Gastrocnemius medialis (tissue), 4 donors: Measurements from ENCODE around the gene CCDC186. TPM values are rescaled to one million over a fixed set of nuclear protein-coding genes. Genes with fewer than 3 reads are reported as not detected.

ENCODE experiments used
- ATAC-seq, 2 donors: fragments of 150-250 bp; one replicate each; pipeline ENCODE4 v1.9.1; 2016
- DNase-seq, 2 donors: peaks; one replicate each; pipeline ENCODE4 v3.0.0-alpha.2; 2019
- H3K27ac ChIP-seq, 4 donors: fragments of 200-600 bp; sonication (generic); 1 replicate in 1 of 4; 2 replicates in 3 of 4; pipeline ENCODE4 v1.5.1; 2016 to 2018; ENCODE audit warnings: mild to moderate bottlenecking in 2 of 4, moderate library complexity in 1 of 4
- H3K27me3 ChIP-seq, 3 donors: fragments of 200-600 bp; sonication (generic) in 2 of 3; 1 replicate in 1 of 3; 2 replicates in 2 of 3; pipeline versions ENCODE4 v1.5.1 to v1.6.0; 2016 to 2019; ENCODE audit warnings: mild to moderate bottlenecking in 1 of 3, moderate library complexity in 1 of 3
- H3K36me3 ChIP-seq, 2 donors: fragments of 200-600 bp; sonication (generic) in 1 of 2; one replicate each; pipeline ENCODE4 v1.5.1; 2017 to 2018
- H3K4me1 ChIP-seq, 2 donors: fragments of 200-600 bp; sonication (generic) in 1 of 2; one replicate each; pipeline ENCODE4 v1.5.1; 2016 to 2017; ENCODE audit warnings: mild to moderate bottlenecking in 2 of 2
- H3K4me3 ChIP-seq, 4 donors: fragments of 200-600 bp; sonication (generic) in 3 of 4; 1 replicate in 1 of 4; 2 replicates in 3 of 4; pipeline ENCODE4 v1.5.1; 2016 to 2019; ENCODE audit warnings: mild to moderate bottlenecking in 2 of 4
- H3K9me3 ChIP-seq, 3 donors: fragments of 200-600 bp; sonication (generic) in 2 of 3; 1 replicate in 1 of 3; 2 replicates in 2 of 3; pipeline ENCODE4 v1.5.1; 2016 to 2019
- POLR2A ChIP-seq, 2 donors: fragments of 450-650 bp; IDR thresholded peaks; one replicate each; pipeline ENCODE4 v1.6.1; 2017; ENCODE audit warnings: antibody characterized with exemption in 2 of 2, mild to moderate bottlenecking in 2 of 2, moderate library complexity in 2 of 2
- in situ Hi-C, 4 donors: fragments of 200-750 bp; cut with MboI; loops; one replicate each; pipeline versions ENCODE4 v1.15.0 to v1.8.0; 2017; ENCODE audit warnings: low sequenced_read_pairs in 4 of 4
- intact Hi-C: fragments of 100-400 bp; cut with DNase I; formaldehyde crosslinking; loops from one replicate; pipeline ENCODE4 v1.15.1; 2023; ENCODE audit warnings: low total_unique reads
- total RNA-seq, 4 donors: library from RNA; depleted of rRNA; stranded (reverse); fragments of >200 nt; gene quantifications; one replicate each; pipeline versions ENCODE4 v1.1.0 to v1.2.3, GENCODE V29; 2016
- TF ChIP-seq, protein P1 (sequence below), 5 experiments: fragments of 450-650 bp in 3 of 5; fragments of 200-600 bp in 2 of 5; sonication (generic) in 2 of 5; IDR thresholded peaks in 4 of 5; conservative IDR thresholded peaks in 1 of 5; 1 replicate in 4 of 5; 2 replicates in 1 of 5; pipeline ENCODE4 v1.5.1; 2016 to 2019; ENCODE audit warnings: antibody characterized with exemption in 5 of 5, mild to moderate bottlenecking in 3 of 5, moderate library complexity in 3 of 5

The CCDC186 gene
- total RNA-seq, 4 donors from 2014 or later, result 8.8 to 14.5 (median 9.8) TPM

GRCh38 chr10:114174695-114175188, 739 bp upstream of the CCDC186 start:
- peak; percentile 79 for ATAC-seq
- Histone ChIP-seq H3K4me1 (peaks cover 11 to 16% of the 10 kb centered on the region in 2 donors), H3K9me3 (no peaks in the 10 kb centered on the region), H3K27ac (peak overlapping the region; percentile 92 to 98 (median 93)), H3K4me3 (peak overlapping the region; percentile 84 to 99 (median 92)), H3K36me3 (no peaks in the 10 kb centered on the region), H3K27me3 (no peaks in the 10 kb centered on the region)
- TF ChIP-seq, protein P1, sequence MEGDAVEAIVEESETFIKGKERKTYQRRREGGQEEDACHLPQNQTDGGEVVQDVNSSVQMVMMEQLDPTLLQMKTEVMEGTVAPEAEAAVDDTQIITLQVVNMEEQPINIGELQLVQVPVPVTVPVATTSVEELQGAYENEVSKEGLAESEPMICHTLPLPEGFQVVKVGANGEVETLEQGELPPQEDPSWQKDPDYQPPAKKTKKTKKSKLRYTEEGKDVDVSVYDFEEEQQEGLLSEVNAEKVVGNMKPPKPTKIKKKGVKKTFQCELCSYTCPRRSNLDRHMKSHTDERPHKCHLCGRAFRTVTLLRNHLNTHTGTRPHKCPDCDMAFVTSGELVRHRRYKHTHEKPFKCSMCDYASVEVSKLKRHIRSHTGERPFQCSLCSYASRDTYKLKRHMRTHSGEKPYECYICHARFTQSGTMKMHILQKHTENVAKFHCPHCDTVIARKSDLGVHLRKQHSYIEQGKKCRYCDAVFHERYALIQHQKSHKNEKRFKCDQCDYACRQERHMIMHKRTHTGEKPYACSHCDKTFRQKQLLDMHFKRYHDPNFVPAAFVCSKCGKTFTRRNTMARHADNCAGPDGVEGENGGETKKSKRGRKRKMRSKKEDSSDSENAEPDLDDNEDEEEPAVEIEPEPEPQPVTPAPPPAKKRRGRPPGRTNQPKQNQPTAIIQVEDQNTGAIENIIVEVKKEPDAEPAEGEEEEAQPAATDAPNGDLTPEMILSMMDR (IDR thresholded peaks at IDR 0.05 in 4 of 5, conservative IDR thresholded peaks at IDR 0.05 in 1 of 5), result no peak
- TF ChIP-seq POLR2A (IDR thresholded peaks at IDR 0.05), result no peak
- intact Hi-C loops (loop anchor here (5.0 kb wide), 4 partner anchors 98 to 648 kb away; partner anchors contain the start of gene FHIP2A), in situ Hi-C loops (no loop called here)
- peak; percentile 69 to 77 for DNase-seq

DNA sequence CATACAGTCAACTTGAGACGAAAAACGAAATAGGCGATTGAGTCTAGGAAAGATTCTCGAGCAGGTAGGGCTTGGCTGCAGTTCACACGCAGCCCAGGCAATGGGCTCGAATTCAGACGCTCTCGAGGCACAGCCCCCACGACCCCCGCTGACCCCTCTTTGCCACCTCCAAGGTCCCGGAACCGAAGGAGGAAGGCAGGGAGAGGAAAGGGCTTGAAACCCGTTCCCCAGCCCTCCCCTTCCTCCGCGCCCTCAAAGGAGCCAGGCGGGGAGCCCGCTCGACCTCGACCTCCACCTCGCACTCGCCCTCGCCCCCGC, 441 bp downstream of the CCDC186 start:
- intact Hi-C loops, result loop anchor here (5.0 kb wide), 4 partner anchors 99 to 649 kb away; partner anchors contain the start of gene FHIP2A
- no peaks in the 10 kb centered on the region for H3K9me3 ChIP-seq
- peaks cover 11 to 16% of the 10 kb centered on the region in 2 donors for H3K4me1 ChIP-seq
- H3K36me3 ChIP-seq, result no peaks in the 10 kb centered on the region
- in situ Hi-C loops, result no loop called here
- H3K27me3 ChIP-seq, result no peaks in the 10 kb centered on the region
- no peak for DNase-seq
- peak; percentile 26 to 29 for ATAC-seq
- peak overlapping the region; percentile 92 to 98 (median 93) for H3K27ac ChIP-seq
- peak overlapping the region; percentile 84 to 99 (median 92) for H3K4me3 ChIP-seq
- no peak for TF ChIP-seq POLR2A (IDR thresholded peaks at IDR 0.05)
- TF ChIP-seq, protein P1 (IDR thresholded peaks at IDR 0.05 in 4 of 5, conservative IDR thresholded peaks at IDR 0.05 in 1 of 5), result no peak

DNA sequence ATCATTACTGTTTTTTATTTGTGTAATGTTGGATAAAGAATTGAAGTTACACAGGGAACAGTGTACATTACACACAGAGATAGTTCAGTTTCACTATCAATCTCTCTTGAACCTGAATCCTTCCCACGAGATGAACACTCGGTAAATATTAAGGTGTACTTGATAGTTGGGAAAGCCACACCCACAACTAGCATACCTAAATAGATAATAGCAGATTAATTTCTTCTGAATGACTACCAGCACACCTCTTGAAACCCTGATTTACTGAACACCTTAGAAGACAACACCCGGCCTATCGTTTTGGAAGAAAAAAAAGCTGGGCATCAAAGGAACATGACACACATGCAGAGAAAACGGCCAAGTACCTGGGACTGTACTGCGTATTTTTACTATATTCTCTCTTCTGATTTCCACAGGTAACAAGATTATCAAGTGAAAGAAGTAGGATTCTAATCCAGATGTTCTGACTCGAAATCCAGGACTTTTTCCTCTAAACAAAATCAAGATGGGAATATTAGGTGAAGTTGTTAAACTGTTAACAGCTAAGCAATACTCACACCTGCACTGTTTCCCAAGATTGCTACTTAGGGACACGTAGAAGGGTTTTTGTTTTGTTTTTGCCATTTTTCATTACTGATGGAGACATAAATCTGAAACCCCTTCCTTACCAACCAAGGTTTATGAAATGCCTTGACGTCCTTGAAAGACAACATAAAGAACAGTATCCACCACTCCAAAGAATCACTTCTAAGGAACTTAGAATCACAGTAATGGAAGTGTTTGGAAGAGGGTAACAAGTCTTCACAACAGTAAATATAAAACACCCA, 1.0 kb downstream of the CCDC186 start:
- no peak for TF ChIP-seq POLR2A (IDR thresholded peaks at IDR 0.05)
- TF ChIP-seq, protein P1 (IDR thresholded peaks at IDR 0.05 in 4 of 5, conservative IDR thresholded peaks at IDR 0.05 in 1 of 5), result no peak
- H3K4me3 ChIP-seq, result peak overlapping the region; percentile 84 to 99 (median 92)
- H3K27ac ChIP-seq, result peak overlapping the region; percentile 92 to 98 (median 93)
- no peaks in the 10 kb centered on the region for H3K36me3 ChIP-seq
- H3K4me1 ChIP-seq, result peaks cover 11 to 16% of the 10 kb centered on the region in 2 donors
- H3K9me3 ChIP-seq, result no peaks in the 10 kb centered on the region
- no peaks in the 10 kb centered on the region for H3K27me3 ChIP-seq
- in situ Hi-C loops (no loop called here), intact Hi-C loops (loop anchor here (5.0 kb wide), 4 partner anchors 99 to 649 kb away; partner anchors contain the start of gene FHIP2A)
- DNase-seq, result no peak
- peak; percentile 1 for ATAC-seq

- peak overlapping the region; percentile 92 to 98 (median 93) for H3K27ac ChIP-seq
- in situ Hi-C loops, result no loop called here
- ATAC-seq, result no peak
These were observed 1.8 kb downstream of the CCDC186 start for GRCh38 chr10:114172216-114172615.

More at GRCh38 chr10:114172216-114172615, 1.8 kb downstream of the CCDC186 start:
- no peaks in the 10 kb centered on the region for H3K9me3 ChIP-seq
- H3K4me1 ChIP-seq, result peaks cover 11 to 16% of the 10 kb centered on the region in 2 donors
- intact Hi-C loops, result loop anchor here (5.0 kb wide), 4 partner anchors 100 to 650 kb away; partner anchors contain the start of gene FHIP2A
- DNase-seq, result no peak
- H3K27me3 ChIP-seq, result no peaks in the 10 kb centered on the region
- no peaks in the 10 kb centered on the region for H3K36me3 ChIP-seq
- TF ChIP-seq, protein P1 (IDR thresholded peaks at IDR 0.05 in 4 of 5, conservative IDR thresholded peaks at IDR 0.05 in 1 of 5), result no peak
- no peak for TF ChIP-seq POLR2A (IDR thresholded peaks at IDR 0.05)
- peak overlapping the region; percentile 84 to 99 (median 92) for H3K4me3 ChIP-seq
